Fibroblast of villous mesenchyme (primary cell): ENCODE data around the gene PCBP2. TPM values are rescaled to one million over a fixed set of nuclear protein-coding genes. Genes with fewer than 3 reads are reported as not detected.

Experiments
- DNase-seq: peaks from one replicate; pipeline ENCODE4 v3.0.0-alpha.2; 2010; ENCODE audit warnings: low read depth
- H3K4me3 ChIP-seq: 2 replicates; pipeline ENCODE4 v1.5.1; 2011; ENCODE audit warnings: low read depth, mild to moderate bottlenecking, low read length
- CTCF ChIP-seq: IDR thresholded peaks from 2 replicates; pipeline ENCODE4 v1.5.1; 2012; ENCODE audit warnings: low read depth, mild to moderate bottlenecking, low read length; ENCODE audit not compliant: insufficient read depth
- total RNA-seq: library from RNA; depleted of rRNA; stranded (reverse); fragments of >200 nt; gene quantifications from 2 replicates; pipeline ENCODE4 v1.2.3, GENCODE V29; 2012

The PCBP2 gene
- total RNA-seq, 1 donor: 237 TPM

GRCh38 chr12:53461059-53461458 lies 9.2 kb downstream of the PCBP2 start:
- no peak overlapping the region for H3K4me3 ChIP-seq
- no peak for TF ChIP-seq CTCF
- DNase-seq: no peak

GRCh38 chr12:53461591-53461990 lies 9.7 kb downstream of the PCBP2 start:
- no peak overlapping the region for H3K4me3 ChIP-seq
- no peak for TF ChIP-seq CTCF
- no peak for DNase-seq

GRCh38 chr12:53462935-53463334 lies 11.0 kb downstream of the PCBP2 start:
- no peak for TF ChIP-seq CTCF
- DNase-seq: no peak
- H3K4me3 ChIP-seq: no peak overlapping the region

GRCh38 chr12:53463802-53464560 lies 12.1 kb downstream of the PCBP2 start:
- DNase-seq: no peak
- no peak overlapping the region for H3K4me3 ChIP-seq
- TF ChIP-seq CTCF: no peak

- no peak overlapping the region for H3K4me3 ChIP-seq
- no peak for DNase-seq
- no peak for TF ChIP-seq CTCF
These were observed 12.9 kb downstream of the PCBP2 start for GRCh38 chr12:53464685-53465418.

GRCh38 chr12:53465679-53466078 lies 13.8 kb downstream of the PCBP2 start:
- no peak for TF ChIP-seq CTCF
- DNase-seq: no peak
- H3K4me3 ChIP-seq: no peak overlapping the region
